OCI-LY3 (cell line): ENCODE results near the gene NMRK1.

Experiments used
- CTCF ChIP-seq: fragments of 200-600, 300-600 bp; sonication (generic); IDR thresholded peaks from 2 replicates; pipeline ENCODE4 v1.5.1; 2014; ENCODE audit warnings: antibody characterized with exemption, low read length, low read depth
- EZH2phosphoT487 ChIP-seq: fragments of 200-600 bp; shearing (Covaris generic); IDR thresholded peaks from 2 replicates; pipeline ENCODE4 v1.6.1; 2018; ENCODE audit warnings: antibody characterized with exemption, mixed run types, low read depth

GRCh38 chr9:75019022-75019421 lies 68.9 kb downstream of the NMRK1 start:
- no peak for TF ChIP-seq CTCF
- TF ChIP-seq EZH2phosphoT487 = no peak
